GM23338 (cell line): Measurements from ENCODE around the gene ITIH4. TPM values are rescaled to one million over a fixed set of nuclear protein-coding genes. Genes with fewer than 3 reads are reported as not detected.

Experiments
- ATAC-seq: fragments of 200-7000 bp; cut with Tn5 transposase; 3 replicates; pipeline ENCODE4 v1.9.1; 2020
- DNase-seq: peaks from one replicate; pipeline ENCODE4 v3.0.0-alpha.2; 2015; ENCODE audit warnings: low spot score
- H2AFZ ChIP-seq: fragments of 200-600 bp; sonication (generic); 2 replicates; pipeline ENCODE4 v1.8.0; 2016; ENCODE audit warnings: antibody characterized with exemption, mild to moderate bottlenecking, moderate library complexity
- H3F3A ChIP-seq: fragments of 200-600 bp; sonication (generic); replicated peaks from 2 replicates; pipeline ENCODE4 v1.8.0; 2017; ENCODE audit warnings: antibody characterized with exemption, mixed run types, low read depth
- H3K27ac ChIP-seq: fragments of 200-600 bp; sonication (generic); 2 replicates; pipeline ENCODE4 v1.6.1; 2016; ENCODE audit warnings: low read depth
- H3K27me3 ChIP-seq: fragments of 200-600 bp; sonication (generic); 2 replicates; pipeline ENCODE4 v1.8.0; 2016; ENCODE audit warnings: mild to moderate bottlenecking, mixed run types, moderate library complexity; ENCODE audit not compliant: insufficient read depth
- H3K36me3 ChIP-seq: fragments of 200-600 bp; sonication (generic); 2 replicates; pipeline ENCODE4 v1.8.0; 2016; ENCODE audit warnings: mild to moderate bottlenecking; ENCODE audit not compliant: insufficient read depth
- H3K4me1 ChIP-seq: fragments of 200-600 bp; sonication (generic); 2 replicates; pipeline ENCODE4 v1.8.0; 2016; ENCODE audit warnings: mild to moderate bottlenecking, moderate library complexity; ENCODE audit not compliant: insufficient read depth
- H3K4me2 ChIP-seq: fragments of 200-600 bp; sonication (generic); 2 replicates; pipeline ENCODE4 v1.7.1; 2017; ENCODE audit warnings: mixed run types
- H3K4me3 ChIP-seq: fragments of 200-600 bp; sonication (generic); 2 replicates; pipeline ENCODE4 v1.6.1; 2016; ENCODE audit warnings: mixed run types
- H3K79me2 ChIP-seq: fragments of 200-600 bp; sonication (generic); replicated peaks from 2 replicates; pipeline ENCODE4 v1.8.0; 2017; ENCODE audit warnings: mild to moderate bottlenecking; ENCODE audit not compliant: insufficient read depth
- H3K9me2 ChIP-seq: fragments of 200-600 bp; sonication (generic); 2 replicates; pipeline ENCODE4 v1.8.0; 2017; ENCODE audit not compliant: insufficient read depth
- H4K20me1 ChIP-seq: fragments of 200-600 bp; sonication (generic); replicated peaks from 2 replicates; pipeline ENCODE4 v1.8.0; 2017; ENCODE audit warnings: mild to moderate bottlenecking; ENCODE audit not compliant: insufficient read depth
- H3K27ac Mint-ChIP-seq: 2 replicates; pipeline ENCODE4 v1.8.0; 2020; ENCODE audit warnings: inconsistent platforms, mild to moderate bottlenecking, moderate library complexity, mixed read lengths
- H3K27me3 Mint-ChIP-seq: 3 replicates; pipeline ENCODE4 v1.8.0; 2022; ENCODE audit warnings: low read depth, mild to moderate bottlenecking, moderate library complexity, mixed read lengths, inconsistent platforms; ENCODE audit not compliant: insufficient read depth, poor library complexity
- H3K36me3 Mint-ChIP-seq: 3 replicates; pipeline ENCODE4 v1.8.0; 2021; ENCODE audit warnings: low read depth, mild to moderate bottlenecking, inconsistent platforms, moderate library complexity, mixed read lengths
- H3K4me1 Mint-ChIP-seq: 3 replicates; pipeline ENCODE4 v1.8.0; 2020; ENCODE audit warnings: mild to moderate bottlenecking, inconsistent platforms, mixed read lengths
- H3K4me3 Mint-ChIP-seq: 3 replicates; pipeline ENCODE4 v1.8.0; 2021; ENCODE audit warnings: moderate library complexity, mild to moderate bottlenecking, inconsistent platforms, mixed read lengths
- H3K9me3 Mint-ChIP-seq: 3 replicates; pipeline ENCODE4 v1.8.0; 2020; ENCODE audit warnings: moderate library complexity, mild to moderate bottlenecking, inconsistent platforms, mixed read lengths
- CTCF ChIP-seq, 2 experiments: fragments of 200-600 bp in 1 of 2; sonication (generic) in 1 of 2; conservative IDR thresholded peaks; 2 replicates each; pipeline versions ENCODE4 v1.5.1 to v1.6.1; 2016 to 2017; ENCODE audit warnings: antibody characterized with exemption in 2 of 2, low read depth in 2 of 2, mild to moderate bottlenecking in 2 of 2, moderate library complexity in 1 of 2
- ETS1 ChIP-seq: IDR thresholded peaks from 2 replicates; pipeline ENCODE4 v1.6.1; 2016; ENCODE audit warnings: antibody characterized with exemption
- EZH2phosphoT487 ChIP-seq: fragments of 200-600 bp; sonication (generic); IDR thresholded peaks from one replicate; pipeline ENCODE4 v1.8.1; 2018; ENCODE audit warnings: antibody characterized with exemption; ENCODE audit not compliant: unreplicated experiment
- NANOG ChIP-seq: IDR thresholded peaks from 2 replicates; pipeline ENCODE4 v1.6.1; 2016; ENCODE audit warnings: antibody characterized with exemption, borderline replicate concordance
- POLR2AphosphoS5 ChIP-seq: IDR thresholded peaks from 2 replicates; pipeline ENCODE4 v1.6.1; 2016; ENCODE audit warnings: antibody characterized with exemption, low read depth
- REST ChIP-seq: IDR thresholded peaks from one replicate; pipeline ENCODE4 v1.6.1; 2018; ENCODE audit warnings: antibody characterized with exemption; ENCODE audit not compliant: unreplicated experiment
- STAT1 ChIP-seq: IDR thresholded peaks from one replicate; pipeline ENCODE4 v1.6.1; 2016; ENCODE audit warnings: antibody characterized with exemption; ENCODE audit not compliant: unreplicated experiment
- ZNF331 ChIP-seq: fragments of 250-450 bp; sonication (Bioruptor Pico); IDR thresholded peaks from 2 replicates; pipeline ENCODE4 v1.5.0; 2020; ENCODE audit warnings: low read depth, mild to moderate bottlenecking, moderate library complexity
- ZNF462 ChIP-seq: fragments of 250-450 bp; sonication (Bioruptor Pico); IDR thresholded peaks from 2 replicates; pipeline ENCODE4 v1.5.0; 2020; ENCODE audit warnings: mild to moderate bottlenecking, moderate library complexity
- polyA plus RNA-seq: library from polyadenylated mRNA; unstranded; fragments of >200 nt; fragmentation: Nextera tagmentation; extraction: Ambion mirVana; gene quantifications from 2 replicates; pipeline ENCODE4 v1.2.1, GENCODE V29; 2016
- total RNA-seq: library from RNA; depleted of rRNA; stranded (reverse); fragments of >200 nt; shearing (Covaris generic); gene quantifications from 2 replicates; pipeline ENCODE4 v1.2.3, GENCODE V29; 2014

Gene ITIH4
- total and polyA plus RNA-seq, 2 experiments from 2014 or later: 0.82 to 1.4 TPM

- peak; percentile 49 for DNase-seq
- no peaks in the 10 kb centered on the region for H3K36me3 Mint-ChIP-seq
- H3K4me1 ChIP-seq: peaks cover 7% of the 10 kb centered on the region
- H3K4me3 ChIP-seq: no peak overlapping the region
- no peak overlapping the region for H3K4me2 ChIP-seq
- H3K4me1 Mint-ChIP-seq: peaks cover 19% of the 10 kb centered on the region
- no peak overlapping the region for H3K27ac Mint-ChIP-seq
- peak; percentile 61 for ATAC-seq
- no peaks in the 10 kb centered on the region for H3K36me3 ChIP-seq
- H3K9me2 ChIP-seq: no peaks in the 10 kb centered on the region
- H3K27me3 Mint-ChIP-seq: peaks cover 3% of the 10 kb centered on the region
- TF ChIP-seq EZH2phosphoT487 (no peak), CTCF (conservative IDR thresholded peaks at IDR 0.05; ENCODE audit: low read depth in 2 of 2) (peak; percentile 42 to 43)
- H2AFZ ChIP-seq: no peak overlapping the region
- H3F3A ChIP-seq: no peaks in the 10 kb centered on the region
- H4K20me1 ChIP-seq: no peaks in the 10 kb centered on the region; the same call in none of the 2 replicates
- H3K27ac ChIP-seq: no peak overlapping the region
- H3K79me2 ChIP-seq: peaks cover 26% of the 10 kb centered on the region
- no peak overlapping the region for H3K4me3 Mint-ChIP-seq
- H3K27me3 ChIP-seq: no peaks in the 10 kb centered on the region
- H3K9me3 Mint-ChIP-seq: no peaks in the 10 kb centered on the region
These were observed 48.6 kb upstream of the ITIH4 start for GRCh38 chr3:52879090-52879489.

- Mint-ChIP-seq H3K9me3 (no peaks in the 10 kb centered on the region), H3K27ac (no peak overlapping the region), H3K36me3 (no peaks in the 10 kb centered on the region), H3K27me3 (peaks cover 3% of the 10 kb centered on the region), H3K4me1 (peaks cover 30% of the 10 kb centered on the region), H3K4me3 (no peak overlapping the region)
- Histone ChIP-seq H3K4me3 (no peak overlapping the region), H3F3A (no peaks in the 10 kb centered on the region), H3K79me2 (peaks cover 26% of the 10 kb centered on the region), H2AFZ (no peak overlapping the region), H3K27ac (no peak overlapping the region), H3K9me2 (no peaks in the 10 kb centered on the region), H3K4me1 (peaks cover 7% of the 10 kb centered on the region), H4K20me1 (no peaks in the 10 kb centered on the region; the same call in none of the 2 replicates), H3K27me3 (no peaks in the 10 kb centered on the region), H3K36me3 (no peaks in the 10 kb centered on the region), H3K4me2 (no peak overlapping the region)
- DNase-seq (no peak), ATAC-seq (no peak)
- TF ChIP-seq EZH2phosphoT487 (no peak), REST (no peak), POLR2AphosphoS5 (no peak), STAT1 (no peak), ZNF331 (CRISPR knock-in tag) (no peak), ETS1 (no peak), NANOG (no peak), ZNF462 (CRISPR knock-in tag) (no peak)
These were observed 46.6 kb upstream of the ITIH4 start for GRCh38 chr3:52877085-52877484.
